SH-SY5Y (cell line): ENCODE measurements around the gene GSK3B.

Experiments
- GATA2 ChIP-seq: IDR thresholded peaks from 2 replicates; pipeline ENCODE4 v1.6.1; 2011; ENCODE audit warnings: mild to moderate bottlenecking, low read depth, low read length
- GATA3 ChIP-seq: IDR thresholded peaks from 2 replicates; pipeline ENCODE4 v1.6.1; 2011; ENCODE audit warnings: low read depth, mild to moderate bottlenecking, low read length, moderate library complexity

- TF ChIP-seq GATA3 (no peak), GATA2 (no peak)
Measured at GRCh38 chr3:119778811-119779210, 315.4 kb downstream of the GSK3B start.
